Retinal pigment epithelial cell (primary cell): ENCODE results near the gene TC2N.
"Not testable (repeated sequence)": the region's sequence is repeated elsewhere in the genome, so short reads cannot be mapped to it uniquely, and the experiment has no call there.

Experiments used
- DNase-seq: peaks from one replicate; pipeline ENCODE4 v3.0.0-alpha.2; 2010; ENCODE audit warnings: low read depth
- H3K4me3 ChIP-seq: 2 replicates; pipeline ENCODE4 v1.5.1; 2011; ENCODE audit warnings: mild to moderate bottlenecking, low read length, control low read depth, moderate library complexity
- CTCF ChIP-seq: conservative IDR thresholded peaks from 2 replicates; pipeline ENCODE4 v1.5.1; 2011; ENCODE audit warnings: low read depth, low read length, control low read depth, inconsistent platforms

TC2N gene

DNA sequence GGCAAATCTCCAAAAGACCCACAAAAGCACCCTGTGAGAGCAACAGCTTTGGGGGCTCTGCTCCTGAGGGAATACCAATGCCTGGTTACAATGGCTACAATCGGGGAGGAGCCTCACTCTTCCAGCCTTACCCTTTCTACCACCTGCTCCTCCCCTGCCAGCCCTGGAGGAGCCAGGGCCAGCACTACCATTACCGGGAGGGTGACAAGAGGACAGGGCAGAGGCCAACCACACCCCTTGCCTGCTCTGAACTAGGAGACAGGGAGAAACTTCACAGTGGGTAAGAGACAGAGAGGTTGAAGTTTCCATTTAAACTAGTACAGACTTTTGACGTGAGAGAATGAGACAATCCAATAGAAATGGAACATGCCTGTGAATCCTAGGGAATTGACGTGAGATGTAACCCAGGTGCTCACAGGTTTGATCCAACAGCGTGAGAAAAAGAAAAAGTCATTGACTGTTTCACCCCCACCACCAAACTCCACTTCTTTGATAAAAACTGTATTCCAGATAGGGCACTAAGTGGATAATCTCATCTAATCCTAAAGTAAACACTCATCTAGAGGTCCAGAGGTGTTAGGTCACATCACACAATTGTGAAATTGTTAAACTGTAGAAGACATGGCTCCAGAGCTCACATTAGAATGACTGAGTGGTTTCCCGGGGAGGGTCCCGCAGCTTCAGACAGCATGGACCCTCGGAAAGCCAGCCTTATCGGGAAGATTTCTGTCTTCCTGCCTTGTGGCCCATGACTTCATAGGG, 8.4 kb upstream of the TC2N start:
- no peak for TF ChIP-seq CTCF
- H3K4me3 ChIP-seq, result no peak overlapping the region
- DNase-seq, result no peak

DNA sequence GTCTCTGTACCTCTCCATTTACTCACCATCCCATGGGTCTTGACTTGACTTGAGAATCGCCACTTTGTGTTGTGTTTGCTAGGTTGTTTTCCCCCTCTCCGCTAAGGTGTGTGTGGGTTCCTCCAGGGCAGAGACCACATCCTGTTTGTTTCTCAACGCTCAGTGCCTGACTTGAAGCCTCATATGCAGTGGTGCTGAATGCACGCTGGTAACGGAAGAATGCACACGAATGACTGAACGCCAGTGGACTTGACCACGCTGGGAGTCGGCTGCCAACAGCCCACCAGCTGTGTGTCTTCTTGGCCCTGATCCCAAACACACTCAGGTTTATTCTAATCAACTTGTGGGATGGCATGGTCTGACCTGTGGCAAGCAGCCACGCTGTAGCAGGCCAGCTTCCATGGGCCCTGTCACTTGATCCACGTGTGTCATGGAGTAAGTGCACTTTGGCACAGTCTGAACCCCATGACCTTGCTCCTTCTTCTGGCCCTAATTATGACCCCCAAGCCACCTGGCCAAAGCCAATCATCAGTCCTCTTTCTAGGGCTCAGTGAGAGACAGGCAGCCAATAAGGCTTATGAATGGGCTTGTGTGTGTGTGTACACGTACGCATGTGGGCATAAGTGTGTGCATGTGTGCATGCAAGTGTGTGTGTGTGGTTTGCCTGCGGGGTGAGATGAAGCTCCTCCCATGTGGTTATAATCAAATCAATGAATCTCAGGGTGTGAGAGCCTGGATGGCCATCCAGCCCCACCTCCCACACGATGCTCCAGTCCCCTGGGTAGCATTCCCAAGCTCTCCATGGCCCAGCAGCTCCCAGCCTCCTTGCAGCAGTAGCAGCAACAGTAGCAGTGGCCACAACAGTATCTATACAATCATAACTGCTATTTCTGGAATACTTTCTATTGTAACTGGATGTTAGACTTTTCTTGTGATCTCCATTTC, 6.4 kb upstream of the TC2N start:
- DNase-seq, result no peak
- H3K4me3 ChIP-seq, result no peak overlapping the region
- TF ChIP-seq CTCF, result no peak

GRCh38 chr14:91872517-91873470, 5.5 kb upstream of the TC2N start:
- no peak for DNase-seq
- TF ChIP-seq CTCF, result no peak
- no peak overlapping the region for H3K4me3 ChIP-seq

DNA sequence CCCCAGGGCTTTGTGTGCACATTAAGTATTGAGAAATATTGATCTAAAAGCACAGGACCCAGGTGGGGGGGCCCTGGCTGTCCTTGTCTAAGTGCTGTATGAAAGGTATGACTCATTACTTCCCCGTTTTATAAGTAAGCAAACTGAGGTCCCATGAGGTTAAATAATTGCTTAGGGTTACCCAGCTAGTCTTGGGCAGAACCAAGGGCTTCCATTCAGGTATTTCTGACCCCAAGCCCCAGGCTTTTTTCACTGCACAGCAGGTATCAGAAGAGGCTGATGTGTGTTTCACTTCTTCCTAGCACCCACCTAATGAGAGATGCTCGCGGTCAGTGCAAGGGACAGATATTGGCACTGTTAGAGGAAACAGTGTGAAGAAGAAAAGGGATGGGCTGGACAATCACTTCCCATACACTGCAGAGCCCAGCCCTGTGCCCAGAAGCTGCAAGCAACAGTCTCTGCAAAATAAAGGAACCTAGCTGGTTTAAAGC, 4.7 kb upstream of the TC2N start:
- no peak overlapping the region for H3K4me3 ChIP-seq
- no peak for DNase-seq
- TF ChIP-seq CTCF, result no peak

DNA sequence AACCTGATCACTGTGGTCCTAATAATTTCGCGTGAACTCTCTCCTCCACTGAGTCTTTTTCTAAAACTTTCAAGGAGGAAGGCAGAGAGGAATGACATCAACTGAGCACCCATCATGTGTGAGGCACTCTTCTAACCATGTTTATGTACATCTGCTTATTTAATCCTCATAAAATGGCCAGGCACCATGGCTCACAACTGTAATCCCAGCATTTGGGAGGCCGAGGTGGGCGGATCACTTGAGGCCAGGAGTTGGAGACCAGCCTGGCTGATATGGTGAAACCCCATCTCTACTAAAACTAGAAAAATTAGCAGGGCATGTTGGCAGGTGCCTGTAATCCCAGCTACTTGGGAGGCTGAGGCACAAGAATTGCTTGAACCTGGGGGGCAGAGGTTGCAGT, 4.1 kb upstream of the TC2N start:
- H3K4me3 ChIP-seq, DNase-seq: not testable (repeated sequence)

- no peak overlapping the region for H3K4me3 ChIP-seq
- DNase-seq, result no peak
- TF ChIP-seq CTCF, result no peak
Measured at GRCh38 chr14:91870890-91871289, 3.6 kb upstream of the TC2N start.

- no peak for TF ChIP-seq CTCF
- H3K4me3 ChIP-seq, result no peak overlapping the region
- DNase-seq, result no peak
Measured at GRCh38 chr14:91870001-91870400, 2.7 kb upstream of the TC2N start.
